MCF 10A (cell line): ENCODE results near the gene UCN2. TPM values are rescaled to one million over a fixed set of nuclear protein-coding genes. Genes with fewer than 3 reads are reported as not detected.
A peak's percentile ranks its signal among the peaks of the same experiment; 100 is the strongest.

ENCODE experiments used
- BruUV-seq: library from RNA; stranded (reverse); fragments of 400-500 nt; replicated peaks from 2 replicates; lab custom pipeline; 2021; lab: Mats Ljungman, UMichigan
- CTCF ChIA-PET: fragments of 300-600 bp; sonication (Branson Sonifier 250); formaldehyde crosslinking; extraction: SDS; loops from one replicate; lab custom pipeline; 2021; ENCODE audit warnings: antibody characterized with exemption, inconsistent platforms; lab: Yijun Ruan, JAX
- POLR2A ChIA-PET: fragments of 300-600, 350-650 bp; sonication (Branson Sonifier 250); formaldehyde crosslinking; extraction: SDS; loops from one replicate; lab custom pipeline; 2020; ENCODE audit warnings: antibody characterized with exemption, inconsistent platforms; lab: Yijun Ruan, JAX
- DNase-seq: peaks from one replicate; pipeline ENCODE4 v3.0.0-alpha.2; 2018; ENCODE audit not compliant: unreplicated experiment
- H3K27ac Mint-ChIP-seq: one replicate; pipeline ENCODE4 v1.8.0; 2022; ENCODE audit warnings: mild to moderate bottlenecking, low read depth, mixed read lengths; ENCODE audit not compliant: unreplicated experiment
- H3K27me3 Mint-ChIP-seq: one replicate; pipeline ENCODE4 v1.8.0; 2022; ENCODE audit warnings: mixed read lengths; ENCODE audit not compliant: insufficient read depth, unreplicated experiment
- H3K36me3 Mint-ChIP-seq: one replicate; pipeline ENCODE4 v1.8.0; 2022; ENCODE audit warnings: mild to moderate bottlenecking, moderate library complexity, mixed read lengths; ENCODE audit not compliant: insufficient read depth, unreplicated experiment
- H3K4me1 Mint-ChIP-seq: one replicate; pipeline ENCODE4 v1.8.0; 2022; ENCODE audit warnings: mixed read lengths; ENCODE audit not compliant: insufficient read depth, unreplicated experiment
- H3K4me3 Mint-ChIP-seq: one replicate; pipeline ENCODE4 v1.8.0; 2022; ENCODE audit warnings: mild to moderate bottlenecking, moderate library complexity, mixed read lengths; ENCODE audit not compliant: unreplicated experiment
- H3K9me3 Mint-ChIP-seq: one replicate; pipeline ENCODE4 v1.8.0; 2022; ENCODE audit warnings: mixed read lengths; ENCODE audit not compliant: unreplicated experiment
- CTCF ChIP-seq: fragments of 200-600 bp; IDR thresholded peaks from one replicate; pipeline ENCODE4 v1.8.0; 2022; ENCODE audit warnings: antibody characterized with exemption, mild to moderate bottlenecking; ENCODE audit not compliant: unreplicated experiment
- intact Hi-C: fragments of 100-400 bp; cut with micrococcal nuclease; formaldehyde crosslinking; loops from 2 replicates; pipeline ENCODE4 v1.14.1; 2022
- total RNA-seq: library from RNA; stranded (reverse); gene quantifications from 2 replicates; pipeline ENCODE4 v1.2.3, GENCODE V29; 2022

Gene UCN2
- total RNA-seq, 1 experiment from 2014 or later: 3.8 TPM

DNA sequence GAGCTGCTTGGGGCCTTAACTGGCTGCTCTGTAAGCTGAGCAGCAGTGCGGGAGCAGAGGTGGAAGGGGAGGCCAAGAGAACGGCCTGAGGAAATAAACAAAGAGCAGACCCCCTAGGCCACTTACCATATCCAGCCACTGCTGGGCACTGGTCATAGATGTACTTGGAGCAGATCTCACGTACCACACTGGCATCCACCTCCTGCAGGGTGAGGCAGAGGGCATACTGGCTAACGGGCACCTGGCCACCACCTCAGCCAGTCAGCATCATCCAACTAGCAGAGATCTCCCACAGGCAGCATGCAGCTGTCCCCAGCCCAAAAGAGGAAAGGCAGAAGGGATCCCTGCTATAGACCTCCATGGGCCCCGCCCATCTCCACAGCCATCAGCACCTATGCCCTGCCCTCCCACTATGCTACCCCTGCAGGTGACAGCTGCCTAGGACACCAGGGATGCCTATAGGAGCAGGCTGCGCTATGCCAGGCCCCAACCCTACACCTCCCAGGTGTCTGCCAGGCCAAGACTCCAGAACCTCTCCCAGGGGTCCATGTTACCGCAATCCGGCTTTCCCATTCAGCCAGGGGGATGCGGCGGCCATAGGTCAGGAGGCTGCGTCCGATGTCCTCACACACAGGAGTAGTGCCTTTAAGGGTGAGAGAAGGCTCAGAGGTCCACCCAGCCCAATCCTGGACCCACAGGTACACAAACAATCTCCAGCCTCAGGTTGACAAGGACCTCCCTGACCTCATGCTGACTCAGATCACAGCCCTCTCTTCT, 36.1 kb upstream of the UCN2 start:
- TF ChIP-seq CTCF: no peak
- H3K9me3 Mint-ChIP-seq: no peaks in the 10 kb centered on the region
- peaks cover 64% of the 10 kb centered on the region for H3K36me3 Mint-ChIP-seq
- intact Hi-C loops: loop anchor here (2.0 kb wide), 1 partner anchor 43 kb away; the partner anchor contains the start of gene PFKFB4
- H3K4me1 Mint-ChIP-seq: peaks cover 54% of the 10 kb centered on the region
- BruUV-seq: no TSS peak
- ChIA-PET POLR2A (interaction anchor here (0.6 to 8.9 kb wide), 37 partner anchors 8 to 1151 kb away, joined by 3 to 107 read pairs (median 5); partner anchors contain the start of genes ARIH2, ATRIP, CCDC51 and CELSR3), CTCF (interaction anchor here (0.5 to 2.5 kb wide), 8 partner anchors 34 to 440 kb away, joined by 3 to 22 read pairs (median 4); partner anchors contain the start of gene SLC26A6)
- peak overlapping the region; percentile 59 for H3K27ac Mint-ChIP-seq
- H3K27me3 Mint-ChIP-seq: no peaks in the 10 kb centered on the region
- DNase-seq: no peak
- peak overlapping the region; percentile 50 for H3K4me3 Mint-ChIP-seq

DNA sequence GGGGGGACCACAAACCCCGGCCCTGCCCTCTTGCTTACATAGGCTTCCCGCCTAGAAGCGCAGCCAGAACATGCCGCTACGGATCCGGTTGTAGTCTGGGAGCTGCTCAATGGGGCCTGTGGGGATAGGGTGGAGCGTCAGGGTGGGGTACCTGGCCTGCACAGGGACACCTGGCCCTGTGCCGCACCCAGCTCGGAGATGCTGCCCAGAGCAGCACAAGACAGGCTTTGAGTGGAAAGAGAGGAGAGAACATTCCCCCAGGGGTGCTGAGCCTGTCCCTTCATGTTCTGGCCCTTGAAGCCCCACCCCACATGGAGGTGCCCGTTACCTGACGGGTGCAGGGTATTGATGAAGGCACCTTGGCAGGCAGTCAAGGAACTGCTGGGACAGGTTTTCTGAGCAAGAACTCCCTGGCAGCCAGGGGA, 35.5 kb upstream of the UCN2 start:
- BruUV-seq: TSS peak; percentile 42
- ChIA-PET CTCF (interaction anchor here (0.5 to 2.5 kb wide), 9 partner anchors 35 to 440 kb away, joined by 3 to 22 read pairs (median 4); partner anchors contain the start of gene SLC26A6), POLR2A (interaction anchor here (0.6 to 8.9 kb wide), 40 partner anchors 9 to 1151 kb away, joined by 3 to 107 read pairs (median 5); partner anchors contain the start of genes ARIH2, ATRIP, CCDC51 and CELSR3)
- Mint-ChIP-seq H3K4me3 (peak overlapping the region; percentile 50), H3K9me3 (no peaks in the 10 kb centered on the region), H3K27ac (peak overlapping the region; percentile 59), H3K4me1 (peaks cover 54% of the 10 kb centered on the region), H3K27me3 (no peaks in the 10 kb centered on the region), H3K36me3 (peaks cover 58% of the 10 kb centered on the region)
- intact Hi-C loops: loop anchor here (2.0 kb wide), 1 partner anchor 42 kb away; the partner anchor contains the start of gene PFKFB4
- peak; percentile 97 for DNase-seq
- TF ChIP-seq CTCF: no peak

DNA sequence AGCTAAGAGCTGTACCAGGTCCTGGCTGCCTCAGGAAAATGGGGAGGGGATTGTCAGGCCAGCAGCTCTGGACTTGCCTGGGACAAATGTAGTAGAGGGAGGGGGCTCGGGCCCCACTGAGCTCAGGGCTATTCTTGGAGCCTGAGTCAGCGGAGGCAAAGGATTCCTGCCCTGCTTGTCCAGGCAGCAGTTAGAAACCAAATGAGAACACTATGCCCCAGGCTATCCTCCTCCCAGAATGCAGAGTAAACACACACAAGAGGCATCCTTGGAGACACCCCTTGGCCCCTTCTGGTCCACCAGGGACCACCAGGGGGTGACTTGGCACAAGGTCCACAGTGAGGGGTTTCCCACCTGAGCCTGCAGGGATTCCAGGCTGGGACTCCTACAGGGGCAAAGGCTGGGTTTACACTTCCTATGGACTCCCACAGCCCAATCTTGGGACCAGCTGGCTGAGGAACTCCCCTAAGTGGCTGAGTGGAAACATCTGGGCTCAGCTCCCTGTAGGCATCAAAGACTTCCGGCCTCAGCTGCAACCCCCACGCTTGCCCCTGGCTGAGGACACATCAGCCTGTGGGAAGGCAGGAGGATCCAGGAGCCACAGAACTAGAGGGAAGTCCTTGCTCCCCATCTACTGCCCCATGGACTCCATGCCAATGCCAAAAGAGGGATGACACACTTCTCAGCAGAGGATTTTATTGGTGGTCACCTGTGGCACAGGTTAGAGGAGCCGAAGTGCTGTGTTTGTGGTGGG, 34.9 kb upstream of the UCN2 start:
- no peaks in the 10 kb centered on the region for H3K9me3 Mint-ChIP-seq
- H3K36me3 Mint-ChIP-seq: peaks cover 52% of the 10 kb centered on the region
- peak overlapping the region; percentile 50 for H3K4me3 Mint-ChIP-seq
- peaks cover 54% of the 10 kb centered on the region for H3K4me1 Mint-ChIP-seq
- TF ChIP-seq CTCF: no peak
- DNase-seq: peak; percentile 95
- POLR2A ChIA-PET: interaction anchor here (0.6 to 8.9 kb wide), 42 partner anchors 10 to 1150 kb away, joined by 3 to 107 read pairs (median 6); partner anchors contain the start of genes ARIH2, ATRIP, CCDC51 and CELSR3
- H3K27me3 Mint-ChIP-seq: no peaks in the 10 kb centered on the region
- no TSS peak for BruUV-seq
- CTCF ChIA-PET: interaction anchor here (0.7 to 2.5 kb wide), 12 partner anchors 11 to 439 kb away, joined by 3 to 22 read pairs (median 4); partner anchors contain the start of genes SLC26A6 and UQCRC1
- intact Hi-C loops: loop anchor here (2.0 kb wide), 1 partner anchor 42 kb away; the partner anchor contains the start of gene PFKFB4
- H3K27ac Mint-ChIP-seq: peak overlapping the region; percentile 68
